SK-N-MC (cell line): ENCODE results near the gene RUVBL1.

ENCODE experiments used
- EZH2 ChIP-seq: fragments of 200-600 bp; sonication (generic); IDR thresholded peaks from one replicate; pipeline ENCODE4 v1.6.1; 2017; ENCODE audit warnings: antibody characterized with exemption
- POLR2AphosphoS5 ChIP-seq: IDR thresholded peaks from 2 replicates; pipeline ENCODE4 v1.6.1; 2012; ENCODE audit warnings: mild to moderate bottlenecking, low read depth, low read length, borderline replicate concordance

DNA sequence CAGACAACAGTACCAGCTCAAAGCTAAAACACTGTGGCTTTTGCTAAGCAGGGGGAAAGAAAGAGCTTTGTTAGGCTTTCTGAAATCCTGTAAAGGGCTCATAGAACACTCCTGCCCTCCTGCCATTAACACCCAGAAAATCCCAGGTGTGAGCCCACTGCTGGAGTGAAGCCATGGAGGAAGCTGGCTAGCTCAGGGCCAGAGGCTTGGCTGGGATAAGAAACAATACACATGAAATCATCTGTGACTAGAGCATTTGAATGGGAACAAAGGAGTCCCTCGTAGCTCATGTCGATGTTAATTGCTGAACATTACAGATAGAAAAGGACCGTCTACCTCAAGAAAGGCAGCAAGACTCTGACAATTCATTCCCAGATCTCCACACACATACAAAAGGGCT lies 23.5 kb downstream of the RUVBL1 start:
- no peak for TF ChIP-seq EZH2
- TF ChIP-seq POLR2AphosphoS5: no peak
